Measurements from ENCODE around the gene LIMK2.
"Not testable (repeated sequence)": the region's sequence is repeated elsewhere in the genome, so short reads cannot be mapped to it uniquely, and the experiment has no call there.

LIMK2 gene

GRCh38 chr22:31211862-31212730, at the start of gene LIMK2:
TSS of gene LIMK2 (plus strand) at chr22:31212298. CDS start at chr22:31212409, 111 bp downstream.
- DNase-seq: peak; percentile 99

- DNase-seq: no peak
These were observed 41.1 kb upstream of the LIMK2 start for GRCh38 chr22:31170971-31171370.

DNA sequence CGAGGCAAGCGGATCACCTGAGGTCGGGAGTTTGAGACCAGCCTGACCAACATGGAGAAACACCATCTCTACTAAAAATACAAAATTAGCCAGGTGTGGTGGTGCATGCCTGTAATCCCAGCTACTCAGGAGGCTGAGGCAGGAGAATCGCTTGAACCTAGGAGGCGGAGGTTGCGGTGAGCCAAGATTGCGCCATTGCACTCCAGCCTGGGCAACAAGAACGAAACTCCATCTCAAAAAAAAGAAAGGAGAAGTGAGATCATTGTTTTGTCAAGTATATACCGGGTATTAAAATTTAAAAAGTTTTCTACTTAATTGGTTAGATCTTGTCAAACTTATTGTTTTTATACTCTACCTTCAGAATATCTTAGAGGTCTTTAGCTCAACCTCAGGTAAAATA, 40.4 kb upstream of the LIMK2 start:
- DNase-seq: not testable (repeated sequence)

GRCh38 chr22:31173386-31174145, 38.5 kb upstream of the LIMK2 start:
- DNase-seq: no peak

DNA sequence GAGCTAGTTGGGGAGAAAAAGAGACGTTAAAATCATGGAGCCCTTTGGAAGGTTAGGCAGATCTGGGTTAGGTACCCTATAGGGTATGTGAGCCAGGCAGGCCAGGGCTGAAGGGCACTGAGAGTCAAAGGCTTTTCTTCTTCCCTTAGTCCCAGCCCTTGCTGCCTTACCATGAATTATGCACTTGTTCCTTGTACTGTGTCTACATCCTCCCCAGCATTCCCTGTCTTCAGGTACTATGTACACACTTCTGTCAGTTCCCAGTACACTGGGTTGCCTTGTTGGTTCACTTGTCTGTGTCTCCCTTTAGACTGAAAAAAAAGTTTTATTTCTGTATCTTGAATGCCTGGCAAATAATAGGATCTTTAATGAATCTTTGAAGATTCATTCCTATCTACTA, 35.2 kb upstream of the LIMK2 start:
- DNase-seq: no peak

GRCh38 chr22:31177420-31178162, 34.5 kb upstream of the LIMK2 start:
- DNase-seq: no peak

DNA sequence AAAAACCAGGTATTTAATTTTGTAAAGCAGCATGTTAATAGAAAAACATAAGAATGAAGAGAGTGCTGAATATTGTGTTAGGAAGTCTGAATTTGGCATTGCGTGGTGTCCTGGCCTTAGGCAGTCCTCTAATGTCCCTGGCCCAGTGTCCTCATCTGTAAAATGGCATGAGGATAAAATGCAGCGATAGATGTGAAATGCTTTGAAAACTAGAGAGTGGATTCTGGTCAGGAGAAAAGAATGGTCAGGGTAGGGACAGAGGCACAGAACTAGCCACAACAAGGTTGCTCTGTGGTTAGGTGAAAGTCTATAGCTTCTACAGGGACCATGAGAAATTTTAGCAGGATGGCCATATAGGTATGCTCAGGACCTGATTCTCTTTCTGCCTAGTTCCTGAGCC, 33.2 kb upstream of the LIMK2 start:
- no peak for DNase-seq

GRCh38 chr22:31179345-31179744, 32.8 kb upstream of the LIMK2 start:
- DNase-seq: no peak

GRCh38 chr22:31184015-31184414, 28.1 kb upstream of the LIMK2 start:
- DNase-seq: no peak

DNA sequence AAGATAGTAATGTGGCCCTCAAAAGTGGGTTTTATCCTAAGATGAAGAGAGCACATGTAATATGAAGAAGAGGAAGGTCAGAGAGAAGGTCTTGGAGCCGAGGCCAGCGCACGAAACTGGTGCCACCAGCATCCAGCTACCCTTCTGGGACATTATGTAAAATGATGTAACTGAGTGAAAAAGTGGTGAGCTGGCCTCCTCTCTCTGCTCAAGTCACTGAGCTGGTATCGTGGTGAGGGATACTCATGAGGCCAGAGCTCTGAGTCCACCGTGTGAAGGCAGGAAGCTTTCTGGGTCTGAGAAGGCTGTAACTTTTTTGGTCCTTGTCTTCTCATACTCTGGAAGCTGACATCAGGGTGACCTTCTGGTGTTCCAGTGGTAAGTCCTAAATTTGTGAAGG, 27.0 kb upstream of the LIMK2 start:
- no peak for DNase-seq

DNA sequence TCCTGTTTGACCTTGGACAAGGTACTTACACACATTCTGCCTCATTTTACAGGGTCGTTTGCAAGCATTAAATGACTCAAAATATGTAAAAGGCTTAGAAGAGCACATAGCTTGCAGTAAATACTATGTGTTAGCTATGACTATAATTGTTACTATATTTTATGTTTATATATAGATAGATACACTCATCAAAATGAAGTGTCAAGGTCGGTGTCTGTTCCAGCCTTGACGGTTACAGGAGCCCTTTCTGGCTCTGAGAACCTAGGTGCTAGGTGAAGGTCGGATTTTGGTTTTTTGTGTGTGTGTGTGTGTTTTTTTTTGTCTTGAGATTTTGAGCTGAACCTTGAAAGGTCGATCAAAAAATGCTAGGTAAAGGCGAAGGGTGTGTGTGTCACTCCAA, 24.5 kb upstream of the LIMK2 start:
- DNase-seq: no peak

DNA sequence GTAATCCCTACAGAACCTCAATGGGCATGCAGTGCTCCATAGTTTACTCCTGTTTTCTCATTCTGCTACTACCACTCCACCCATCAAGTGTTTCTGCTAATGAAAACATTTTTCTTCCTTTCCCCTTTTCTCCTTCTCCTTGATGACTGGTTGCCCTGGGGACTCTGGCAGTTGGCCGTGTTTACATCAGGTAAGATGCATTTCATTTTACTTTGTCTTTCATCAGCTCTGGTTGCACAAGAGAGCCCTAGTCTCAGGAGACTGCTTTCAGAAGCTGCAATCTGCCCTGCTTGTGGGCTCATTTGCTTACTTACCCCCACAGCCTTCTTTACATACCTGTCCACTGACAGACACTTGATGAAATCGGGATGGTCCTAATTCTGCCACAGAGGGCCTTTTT, 19.6 kb upstream of the LIMK2 start:
- DNase-seq: no peak

DNA sequence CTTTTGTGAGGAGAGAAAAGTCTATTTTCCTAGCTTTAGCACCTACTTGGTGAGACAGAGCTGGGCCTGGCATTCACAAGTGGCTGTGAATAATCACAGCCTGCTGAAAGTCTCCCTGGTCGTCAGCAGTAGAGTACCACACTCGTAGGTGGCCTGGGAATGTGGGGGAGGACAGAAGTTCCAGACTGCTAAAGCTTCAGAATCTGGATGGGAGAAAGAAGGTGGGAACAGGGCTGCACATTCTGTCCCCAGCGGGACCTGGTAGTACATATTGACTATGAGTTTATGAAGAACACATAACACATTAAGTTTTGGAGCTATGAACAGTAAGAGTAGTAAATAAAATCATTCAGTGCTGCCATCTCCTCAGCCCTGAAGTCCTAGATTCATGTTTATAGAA, 19.0 kb upstream of the LIMK2 start:
- DNase-seq: no peak

DNA sequence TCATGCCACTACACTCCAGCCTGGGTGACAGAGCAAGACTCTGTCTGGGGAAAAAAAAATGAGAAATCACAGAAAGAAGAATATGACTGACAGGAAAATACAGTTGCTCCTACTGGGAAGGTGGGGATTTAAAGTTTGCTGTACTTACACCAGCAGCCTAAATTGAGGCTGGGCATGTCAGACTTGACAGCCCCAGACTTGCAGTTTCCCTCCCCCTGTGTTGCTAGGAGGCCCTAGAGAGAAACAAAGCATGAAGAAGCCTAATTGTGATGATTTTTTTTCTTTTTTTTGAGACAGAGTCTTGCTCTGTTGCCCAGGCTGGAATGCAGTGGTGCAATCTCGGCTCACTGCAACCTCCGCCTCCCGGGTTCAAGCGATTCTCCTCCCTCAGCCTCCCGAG, 17.4 kb upstream of the LIMK2 start:
- not testable (repeated sequence) for DNase-seq

DNA sequence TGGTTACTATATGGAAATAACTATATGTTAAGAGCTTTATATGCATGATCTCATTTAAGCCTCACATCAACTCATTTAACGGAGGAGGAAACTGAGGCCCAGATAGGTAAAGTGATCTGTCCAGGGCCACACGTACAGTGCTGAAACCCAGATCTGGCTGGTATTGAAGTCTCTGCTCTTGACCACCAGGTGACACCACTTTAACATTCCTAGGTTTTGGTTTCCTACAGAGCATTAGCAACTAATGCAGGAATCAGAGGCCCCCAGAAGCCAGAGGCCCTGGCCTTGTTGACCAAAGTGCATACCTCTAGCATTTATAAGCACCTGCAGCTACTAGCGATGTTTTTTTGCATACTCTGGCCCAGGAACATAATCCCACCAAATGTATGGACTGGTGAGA, 12.9 kb upstream of the LIMK2 start:
- no peak for DNase-seq

DNA sequence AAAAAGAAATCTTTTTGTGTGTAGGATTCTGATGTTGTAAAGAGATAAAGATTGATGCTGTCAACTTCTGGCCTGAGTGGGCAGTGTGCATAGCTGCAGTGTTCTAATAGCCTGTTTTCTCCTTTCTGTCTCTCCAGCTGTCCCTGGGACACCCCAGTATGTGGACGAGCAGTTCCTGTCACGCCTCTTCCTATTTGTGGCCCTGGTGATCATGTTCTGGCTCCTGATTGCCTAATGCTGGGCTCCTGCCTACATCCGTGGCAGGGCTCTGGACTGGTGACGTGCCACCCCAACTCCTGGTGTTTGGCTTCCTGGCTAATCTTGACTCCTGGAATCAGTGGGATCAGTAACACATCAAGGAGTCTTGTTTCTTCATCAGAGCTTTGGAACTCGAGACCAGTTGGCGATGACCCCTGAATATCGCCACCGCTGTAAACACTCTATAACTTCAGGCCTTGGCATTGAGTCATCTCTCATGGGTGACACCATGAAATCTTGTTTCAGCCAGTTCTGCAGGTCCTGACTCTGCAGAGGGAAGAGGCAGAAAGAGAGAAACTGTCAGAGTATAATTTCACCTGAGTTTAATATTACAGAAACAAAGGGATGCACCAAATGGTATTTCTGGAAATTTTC, 7.6 kb upstream of the LIMK2 start:
- DNase-seq: not testable (repeated sequence)

- not testable (repeated sequence) for DNase-seq
These were observed 7.0 kb upstream of the LIMK2 start for GRCh38 chr22:31205059-31205458.

DNA sequence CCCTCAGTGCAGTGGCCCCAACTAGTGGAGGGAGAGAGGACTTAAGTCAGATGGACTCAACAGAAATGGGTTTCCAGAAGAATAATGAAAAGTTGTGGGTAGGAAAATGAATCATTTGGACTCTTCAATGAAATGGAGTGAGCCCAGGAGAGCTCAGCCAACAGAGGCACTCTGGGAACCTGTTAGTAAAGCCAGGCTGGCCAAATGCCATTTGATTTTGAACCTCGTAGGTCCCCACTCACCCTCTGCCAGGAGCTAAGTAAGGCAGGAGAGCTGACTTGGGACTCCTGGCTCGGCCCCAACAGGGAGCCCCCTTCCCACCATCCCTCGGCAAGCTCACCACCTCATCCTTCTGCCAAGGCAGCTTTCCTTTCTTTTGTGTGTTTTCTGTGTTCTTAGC, 5.6 kb upstream of the LIMK2 start:
- not testable (repeated sequence) for DNase-seq

GRCh38 chr22:31206896-31207687, 5.0 kb upstream of the LIMK2 start:
- peak; percentile 31 for DNase-seq

GRCh38 chr22:31210556-31211421, 1.3 kb upstream of the LIMK2 start:
- no peak for DNase-seq

DNA sequence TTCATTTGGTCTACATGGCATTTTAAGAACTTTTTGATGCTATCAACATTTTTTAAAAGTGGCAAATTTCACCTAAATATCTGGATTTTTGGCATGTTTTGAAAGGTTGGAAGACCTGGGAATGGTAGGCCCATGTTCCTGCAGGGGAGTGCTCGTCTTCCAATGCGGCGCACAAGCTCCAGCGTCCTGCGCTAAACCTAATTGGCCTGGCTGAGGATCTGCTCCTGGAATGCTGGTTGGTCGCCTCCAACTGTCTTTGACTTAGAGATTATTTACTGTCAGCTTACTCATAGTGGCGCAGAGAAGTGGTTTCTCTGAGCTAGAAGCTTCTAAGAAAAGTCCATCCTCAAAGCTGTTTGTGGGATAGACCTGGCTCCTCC, 626 bp upstream of the LIMK2 start:
- DNase-seq: no peak
